ENCODE results near the gene FAM131C. TPM values are rescaled to one million over a fixed set of nuclear protein-coding genes. Genes with fewer than 3 reads are reported as not detected.

Gene FAM131C
- total RNA-seq: 3.0 TPM
- long read RNA-seq, transcript FAM131C-201 (7 exons, 1,695 nt): major isoform, 10 of 15 reads
- long read RNA-seq, partial matches to known transcripts: 1 of 15 reads
- long read RNA-seq, other reads (novel, unspliced or antisense): 4 of 15 reads

GRCh38 chr1:16073490-16074119, at the start of gene FAM131C:
TSS of gene FAM131C (minus strand) at chr1:16073651. CDS start at chr1:16073442, 209 bp downstream.
- intact Hi-C loops (cut with DNase I): no loop called here
- DNase-seq (ENCODE audit: low spot score): no peak

- DNase-seq (ENCODE audit: low spot score): no peak
- intact Hi-C loops (cut with DNase I): no loop called here
These were observed 49.5 kb upstream of the FAM131C start for GRCh38 chr1:16122916-16123315.

GRCh38 chr1:16122350-16122881, 49.0 kb upstream of the FAM131C start:
- DNase-seq (ENCODE audit: low spot score): no peak
- intact Hi-C loops (cut with DNase I): no loop called here

DNA sequence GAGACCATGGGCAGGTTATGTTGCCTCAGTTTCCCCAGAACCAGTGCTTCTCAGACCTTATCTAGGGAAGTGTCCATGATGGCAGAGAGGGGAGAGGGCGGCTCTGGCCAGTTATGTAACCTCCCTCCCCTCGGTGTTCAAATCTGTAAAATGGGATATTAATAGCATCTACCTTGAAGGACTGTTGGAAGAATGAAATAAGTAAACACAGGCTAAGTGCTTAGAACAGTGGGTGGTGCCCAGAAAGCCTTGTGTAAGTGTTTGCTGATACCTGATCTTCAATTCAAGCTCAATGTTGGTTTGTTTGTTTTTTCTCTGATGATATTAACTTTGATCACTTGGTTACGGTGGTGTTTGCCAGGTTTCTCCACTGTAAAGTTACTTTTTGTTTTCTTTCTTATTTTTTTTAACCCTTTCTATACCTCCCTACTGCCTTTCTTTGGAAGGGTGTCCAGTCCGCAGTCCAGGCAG, 47.5 kb upstream of the FAM131C start:
- intact Hi-C loops (cut with DNase I): no loop called here
- DNase-seq (ENCODE audit: low spot score): no peak

- DNase-seq (ENCODE audit: low spot score): no peak
- intact Hi-C loops (cut with DNase I): no loop called here
These were observed 47.0 kb upstream of the FAM131C start for GRCh38 chr1:16120407-16120806.

DNA sequence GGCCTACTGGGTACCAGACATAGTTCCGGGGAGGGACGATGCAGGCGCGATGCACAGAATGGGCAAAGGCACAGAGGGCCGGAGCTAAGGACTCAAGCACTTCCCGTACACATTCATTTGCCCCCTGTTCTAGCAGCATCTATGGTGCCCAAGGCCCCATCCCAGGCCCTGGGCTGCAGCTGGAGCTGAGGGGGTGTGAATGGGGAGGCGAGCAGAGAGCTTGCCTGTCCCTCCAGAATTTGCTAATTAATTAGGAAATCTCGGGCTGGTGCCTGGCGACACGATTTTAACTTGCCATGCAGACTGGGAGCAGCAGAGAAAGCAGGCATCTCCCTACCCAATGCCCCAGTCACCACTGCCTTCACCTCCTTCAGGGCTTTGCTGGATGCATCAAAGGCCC, 46.5 kb upstream of the FAM131C start:
- intact Hi-C loops (cut with DNase I): no loop called here

DNA sequence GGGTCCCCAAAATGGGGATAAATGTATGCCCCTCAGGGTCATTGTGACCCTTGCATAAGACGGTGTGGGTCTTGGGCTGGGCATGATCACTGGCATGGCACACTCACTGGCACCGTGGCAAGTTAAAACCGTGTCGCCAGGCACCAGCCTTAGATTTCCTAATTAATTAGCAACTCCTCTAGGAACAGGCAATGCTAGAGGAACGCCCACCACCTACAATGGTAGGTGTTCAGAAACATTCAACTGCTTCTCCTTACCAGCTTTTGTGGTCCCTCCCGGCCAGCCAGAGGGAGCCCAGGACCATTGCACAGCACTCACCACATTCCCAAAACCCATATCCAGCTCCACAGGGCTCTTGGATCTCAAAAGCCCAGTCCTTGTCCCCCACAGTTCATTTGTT, 46.1 kb upstream of the FAM131C start:
- DNase-seq (ENCODE audit: low spot score): no peak
- intact Hi-C loops (cut with DNase I): no loop called here

More for the DNA sequence above, 46.5 kb upstream of the FAM131C start:
- no peak for DNase-seq (ENCODE audit: low spot score)

GRCh38 chr1:16118706-16119105, 45.3 kb upstream of the FAM131C start:
- intact Hi-C loops (cut with DNase I): no loop called here
- DNase-seq (ENCODE audit: low spot score): no peak

- intact Hi-C loops (cut with DNase I): no loop called here
- no peak for DNase-seq (ENCODE audit: low spot score)
These were observed 44.5 kb upstream of the FAM131C start for GRCh38 chr1:16117936-16118335.

GRCh38 chr1:16117369-16117768, 43.9 kb upstream of the FAM131C start:
- intact Hi-C loops (cut with DNase I): no loop called here
- no peak for DNase-seq (ENCODE audit: low spot score)

GRCh38 chr1:16116625-16117024, 43.2 kb upstream of the FAM131C start:
- no peak for DNase-seq (ENCODE audit: low spot score)
- intact Hi-C loops (cut with DNase I): no loop called here

- no peak for DNase-seq (ENCODE audit: low spot score)
- intact Hi-C loops (cut with DNase I): no loop called here
These were observed 42.6 kb upstream of the FAM131C start for GRCh38 chr1:16116002-16116401.

GRCh38 chr1:16115468-16115983, 42.1 kb upstream of the FAM131C start:
- intact Hi-C loops (cut with DNase I): no loop called here

GRCh38 chr1:16114527-16115467, 41.3 kb upstream of the FAM131C start:
- no peak for DNase-seq (ENCODE audit: low spot score)
- intact Hi-C loops (cut with DNase I): no loop called here

More at GRCh38 chr1:16115468-16115983, 42.1 kb upstream of the FAM131C start:
- no peak for DNase-seq (ENCODE audit: low spot score)

- intact Hi-C loops (cut with DNase I): no loop called here
- no peak for DNase-seq (ENCODE audit: low spot score)
These were observed 39.4 kb upstream of the FAM131C start for GRCh38 chr1:16112596-16113555.

DNA sequence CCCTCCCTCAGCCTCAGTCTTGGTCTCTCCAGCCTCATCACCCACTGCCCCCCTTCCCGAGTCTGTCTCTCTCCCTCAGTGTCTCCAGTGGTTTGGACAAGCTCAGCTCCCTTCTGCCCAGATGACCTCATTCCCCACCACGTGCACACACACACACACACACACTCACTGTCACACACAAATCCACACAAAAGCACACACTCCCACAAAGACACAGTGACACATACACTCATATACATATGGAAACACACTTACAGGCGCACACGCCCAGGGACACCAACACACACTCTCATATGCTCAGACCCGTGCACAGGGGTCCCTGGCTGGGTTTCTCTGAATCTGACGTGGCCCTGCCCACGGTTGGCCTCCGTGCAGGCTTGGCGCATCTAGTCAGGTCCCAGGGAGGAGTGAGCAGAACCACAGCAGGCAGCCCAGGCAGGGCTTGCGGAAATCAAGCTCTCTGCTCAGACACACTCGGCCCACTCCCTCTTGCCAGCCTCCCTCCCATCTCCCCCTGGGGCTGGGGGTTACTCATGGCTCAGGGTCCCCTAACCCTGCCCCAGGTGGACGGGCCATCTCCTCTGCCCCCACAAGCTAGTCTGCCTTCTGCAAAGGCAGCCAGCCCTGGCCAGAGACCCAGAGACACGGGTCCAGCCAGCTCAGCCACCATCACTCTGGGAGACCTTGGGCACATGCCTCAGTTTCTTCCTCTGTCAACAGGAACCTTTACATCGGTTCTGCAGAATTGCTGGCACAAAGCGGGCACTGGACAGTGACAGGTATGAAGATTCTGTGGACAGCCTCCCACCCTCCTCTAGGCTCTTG, 38.5 kb upstream of the FAM131C start:
- DNase-seq (ENCODE audit: low spot score): no peak
- intact Hi-C loops (cut with DNase I): no loop called here

GRCh38 chr1:16110884-16111283, 37.4 kb upstream of the FAM131C start:
- intact Hi-C loops (cut with DNase I): no loop called here
- DNase-seq (ENCODE audit: low spot score): no peak

DNA sequence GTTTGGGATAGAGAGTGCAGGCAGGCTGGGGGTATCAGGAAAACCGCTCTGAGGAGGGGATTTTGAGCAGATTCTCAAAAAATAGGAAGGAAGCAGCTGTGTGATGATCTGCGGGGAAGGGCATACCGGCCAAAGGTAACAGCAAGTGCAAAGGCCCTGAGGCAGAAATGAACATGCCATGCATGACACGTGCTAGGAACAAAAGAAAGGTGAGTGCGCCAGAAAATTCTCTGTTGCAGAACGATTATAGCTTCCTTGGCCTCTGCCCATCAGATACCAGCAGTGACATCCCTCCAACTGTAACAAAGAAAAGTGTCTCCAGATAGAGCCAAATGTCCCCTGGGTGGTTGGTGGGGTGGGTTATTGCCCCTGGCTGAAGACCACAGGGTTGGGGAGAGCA, 37.0 kb upstream of the FAM131C start:
- DNase-seq (ENCODE audit: low spot score): no peak
- intact Hi-C loops (cut with DNase I): no loop called here
